Mammary epithelial cell (primary cell): ENCODE measurements around the gene GPR42.

ENCODE experiments used
- CTCF ChIP-seq, 2 donors: IDR thresholded peaks in 1 of 2; conservative IDR thresholded peaks in 1 of 2; 2 replicates each; pipeline ENCODE4 v1.5.1; 2011 to 2012; ENCODE audit warnings: inconsistent platforms in 2 of 2, low read length in 2 of 2, mild to moderate bottlenecking in 2 of 2, control low read depth in 1 of 2, low read depth in 1 of 2; ENCODE audit not compliant: insufficient read depth in 1 of 2; ENCODE audit errors: extremely low read depth in 1 of 2
- EZH2 ChIP-seq: IDR thresholded peaks from 2 replicates; pipeline ENCODE4 v1.6.1; 2012; ENCODE audit warnings: low read length, inconsistent platforms, borderline replicate concordance

- TF ChIP-seq CTCF (conservative IDR thresholded peaks at IDR 0.05 in 1 of 2, IDR thresholded peaks at IDR 0.05 in 1 of 2; ENCODE audit: extremely low read depth in 1 of 2, insufficient read depth in 1 of 2, low read depth in 1 of 2, low read length in 2 of 2) (no peak), EZH2 (no peak)
Measured at GRCh38 chr19:35362261-35363000, 8.4 kb upstream of the GPR42 start.
